Activated CD4-positive, CD25-positive, alpha-beta regulatory T cell treated with anti-CD3 and anti-CD28 coated beads, Interleukin-2, amount 50 U/mL, for 16 hours (primary cell): ENCODE measurements around the gene AKT1S1.

Experiments
- DNase-seq: peaks from one replicate; pipeline ENCODE4 v3.0.0-alpha.2; 2020; ENCODE audit warnings: low read depth, low spot score

Gene AKT1S1

DNA sequence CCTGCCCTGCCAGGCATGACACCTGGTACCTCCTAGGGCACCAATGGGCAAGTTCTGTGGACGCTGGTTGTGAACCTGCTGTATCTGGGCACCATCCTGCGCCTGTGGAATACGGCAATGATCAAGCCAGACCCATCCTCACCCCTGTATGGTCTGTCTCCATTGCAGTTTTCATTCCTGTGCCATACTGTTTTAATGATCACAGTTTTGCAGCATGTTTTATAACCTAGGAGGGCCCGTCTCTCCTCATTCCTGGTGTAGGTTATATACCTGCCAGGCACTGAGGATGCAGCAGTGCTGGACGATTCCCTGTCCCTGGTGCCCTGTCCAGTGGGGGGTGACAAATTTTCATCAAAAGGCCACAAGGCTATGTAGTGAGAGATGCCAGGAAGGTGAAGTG is 5.9 kb upstream of the AKT1S1 start:
- DNase-seq, result no peak

DNA sequence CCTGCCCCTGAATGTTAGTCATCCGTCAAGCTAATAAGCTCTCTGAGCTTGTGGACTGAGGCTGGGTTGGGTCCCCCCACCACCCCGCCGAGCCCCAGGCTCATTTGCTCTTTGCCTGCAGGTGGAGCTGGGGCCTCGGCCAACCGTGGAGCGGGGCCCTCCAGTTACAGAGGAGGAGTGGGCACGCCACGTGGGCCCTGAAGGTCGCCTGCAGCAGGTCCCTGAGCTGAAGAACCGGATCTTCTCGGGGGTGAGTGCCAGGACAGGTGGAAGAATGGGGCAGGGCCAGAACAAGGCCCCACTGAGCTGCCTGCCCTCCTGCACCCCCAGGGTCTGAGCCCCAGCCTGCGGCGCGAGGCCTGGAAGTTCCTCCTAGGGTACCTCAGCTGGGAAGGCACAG is 5.5 kb upstream of the AKT1S1 start:
- no peak for DNase-seq

DNA sequence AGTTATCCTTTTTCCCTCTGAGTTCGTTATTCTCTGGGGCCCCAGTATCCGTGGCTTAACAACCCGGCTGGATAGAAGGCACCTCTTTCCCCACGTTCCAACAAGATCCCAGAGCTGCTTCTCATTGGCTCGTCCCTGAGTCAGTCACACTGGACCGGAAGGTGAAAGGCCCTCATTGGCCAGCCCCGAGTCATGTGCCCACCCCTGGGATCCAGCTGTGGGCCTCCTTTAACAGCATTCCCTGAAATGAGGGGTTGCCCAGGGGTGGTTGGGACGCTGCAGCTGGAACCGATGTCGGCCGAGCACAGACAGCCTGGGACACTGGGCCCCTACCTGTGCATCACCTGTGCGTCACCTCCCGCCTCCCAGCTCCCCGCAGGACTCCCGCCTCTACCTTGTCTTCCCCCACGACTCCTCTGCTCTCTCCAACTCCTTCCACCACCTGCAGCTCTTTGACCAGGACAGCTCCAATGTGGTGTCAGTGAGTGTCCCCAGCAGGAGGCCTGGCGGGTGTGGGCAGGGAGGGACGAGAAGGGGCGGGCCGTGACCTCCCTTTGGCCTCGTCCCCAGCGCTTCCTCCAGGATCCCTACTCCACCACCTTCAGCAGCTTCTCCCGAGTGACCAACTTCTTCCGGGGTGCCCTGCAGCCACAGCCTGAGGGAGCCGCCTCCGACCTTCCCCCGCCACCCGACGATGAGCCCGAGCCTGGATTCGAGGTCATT is 4.7 kb upstream of the AKT1S1 start:
- DNase-seq, result no peak

DNA sequence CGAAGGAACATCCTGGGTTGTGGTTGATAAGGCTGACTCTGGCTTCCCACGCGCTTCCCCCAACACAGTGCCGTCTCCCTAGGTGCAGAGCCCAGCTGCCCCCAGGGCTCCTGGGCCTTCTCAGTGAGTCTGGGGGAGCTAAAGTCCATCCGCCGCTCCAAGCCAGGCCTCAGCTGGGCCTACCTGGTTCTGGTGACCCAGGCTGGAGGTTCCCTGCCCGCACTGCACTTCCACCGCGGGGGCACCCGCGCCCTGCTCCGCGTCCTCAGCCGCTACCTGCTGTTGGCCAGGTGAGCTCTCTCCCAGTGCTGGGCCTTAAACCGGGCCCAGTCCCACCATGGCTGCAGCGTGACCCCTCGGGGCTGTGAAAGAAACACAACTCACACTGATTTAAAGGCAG is 4.0 kb upstream of the AKT1S1 start:
- no peak for DNase-seq

DNA sequence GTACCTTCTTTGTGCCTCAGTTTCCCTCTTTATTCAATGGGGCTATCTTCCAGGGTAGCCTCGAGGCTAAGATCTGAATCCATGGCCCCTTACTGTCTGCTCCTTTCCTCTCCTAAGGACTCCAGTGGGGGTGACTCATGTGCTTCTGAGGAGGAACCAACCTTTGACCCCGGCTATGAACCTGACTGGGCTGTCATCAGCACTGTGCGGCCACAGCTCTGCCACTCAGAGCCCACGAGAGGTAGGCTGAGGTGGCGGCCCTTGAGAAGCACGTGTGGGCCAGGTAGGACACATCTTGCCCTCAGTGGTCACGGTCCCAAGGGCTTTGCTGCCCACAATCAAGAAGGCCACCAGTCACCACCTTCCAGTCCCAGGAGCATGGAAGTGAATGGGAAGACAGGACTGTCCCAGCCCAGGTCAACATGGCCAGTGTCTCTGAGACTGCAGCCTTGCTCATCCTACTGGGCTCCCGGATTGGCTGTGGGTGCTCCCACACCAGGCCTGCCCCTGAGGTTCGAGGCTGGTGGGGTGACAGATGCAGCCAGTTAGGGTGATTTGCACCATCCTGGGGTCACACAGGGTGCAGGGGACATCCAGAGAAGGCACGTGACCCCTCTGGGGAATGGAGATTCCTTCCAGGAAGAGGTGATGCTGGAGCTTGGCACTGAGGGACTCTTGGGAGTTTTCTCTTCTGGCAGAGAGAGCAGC is 3.2 kb upstream of the AKT1S1 start:
- DNase-seq, result no peak

DNA sequence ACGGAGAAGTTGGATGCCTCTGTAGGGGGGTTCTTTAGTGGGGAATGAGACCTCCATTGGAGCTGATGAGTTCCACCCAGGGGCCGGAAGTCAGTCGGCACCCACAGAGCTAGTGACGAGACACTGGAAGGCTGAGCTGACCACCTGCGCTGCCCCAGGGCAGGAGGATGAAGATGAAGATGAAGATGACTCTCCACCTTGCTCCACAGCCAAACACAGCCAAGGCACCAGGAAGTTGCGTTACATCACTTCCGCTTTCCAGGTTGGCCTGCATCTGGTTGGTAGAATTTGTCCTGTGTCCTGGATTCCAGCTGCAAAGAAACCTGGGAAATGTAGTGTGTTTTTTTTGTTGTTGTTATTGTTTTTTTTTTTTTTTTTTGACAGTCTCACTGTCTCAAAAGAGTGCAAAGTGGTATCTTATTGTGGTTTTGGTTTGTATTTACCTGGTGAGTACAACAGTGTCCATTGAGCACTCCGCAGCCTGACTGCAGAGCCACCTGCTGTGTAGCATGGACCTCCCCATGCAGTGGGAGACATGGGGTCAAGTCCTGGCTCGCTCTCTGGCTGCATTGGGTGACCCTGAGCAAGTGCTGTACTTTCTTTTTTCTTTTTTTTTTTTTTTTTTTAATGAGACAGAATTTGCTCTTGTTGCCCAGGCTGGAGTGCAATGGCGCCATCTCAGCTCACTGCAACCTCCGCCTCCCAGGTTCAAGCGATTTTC is 2.2 kb upstream of the AKT1S1 start:
- no peak for DNase-seq

DNA sequence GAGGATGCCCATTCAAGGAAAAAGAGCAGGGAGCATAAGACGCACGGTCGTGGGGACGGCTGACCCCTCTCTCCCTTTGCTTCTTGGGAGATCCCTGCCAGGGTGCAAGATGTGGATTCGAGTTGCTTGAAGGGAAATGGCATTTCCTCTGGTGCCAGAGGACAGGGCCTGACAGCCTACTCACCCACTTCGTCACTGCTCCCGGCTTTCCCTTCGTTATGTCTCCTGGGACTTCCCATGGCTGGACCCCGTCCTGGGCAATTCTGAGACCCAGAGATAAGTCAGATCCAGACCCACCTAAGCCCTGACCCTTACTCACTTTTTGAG is 1.6 kb upstream of the AKT1S1 start:
- no peak for DNase-seq

DNA sequence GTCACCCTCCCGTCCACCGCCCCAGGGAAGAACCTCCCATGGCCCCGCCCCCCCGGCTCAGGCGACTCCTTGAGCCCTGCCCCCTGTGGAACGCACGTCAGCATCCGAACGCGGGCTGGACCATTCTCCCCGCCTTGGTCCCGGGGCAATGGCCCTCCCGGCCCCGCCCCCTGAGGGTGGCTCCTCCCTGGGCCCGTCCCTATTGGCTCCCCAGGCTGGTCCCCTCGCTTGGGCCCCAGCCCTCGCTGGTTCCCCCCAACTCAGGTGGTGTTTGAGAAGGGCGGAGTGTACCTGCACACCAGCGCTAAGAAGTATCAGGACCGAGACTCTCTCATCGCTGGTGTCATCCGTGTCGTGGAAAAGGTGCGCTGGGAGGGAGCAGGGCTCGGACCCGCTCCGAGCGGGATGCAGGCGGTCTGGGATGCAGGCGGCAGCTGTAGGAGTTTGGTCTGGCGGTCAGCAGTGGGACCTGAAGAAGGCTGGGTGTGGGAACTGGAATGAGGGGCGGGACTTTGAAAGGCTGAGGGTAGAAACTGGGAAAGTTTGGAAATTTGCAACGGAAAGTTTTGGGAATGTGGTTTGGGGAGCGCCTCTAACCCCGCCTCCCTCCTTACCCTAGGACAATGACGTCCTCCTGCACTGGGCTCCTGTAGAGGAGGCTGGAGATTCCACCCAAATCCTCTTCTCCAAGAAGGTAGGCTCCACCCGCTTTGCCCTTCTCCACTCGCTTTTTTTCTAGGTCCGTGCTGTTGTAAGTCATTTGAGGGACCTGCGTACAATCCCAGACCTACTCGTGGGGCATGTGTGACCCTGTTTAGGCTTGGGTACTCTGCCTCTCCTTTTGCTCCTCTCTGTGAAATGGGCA is 956 bp upstream of the AKT1S1 start:
- peak; percentile 99 for DNase-seq

DNA sequence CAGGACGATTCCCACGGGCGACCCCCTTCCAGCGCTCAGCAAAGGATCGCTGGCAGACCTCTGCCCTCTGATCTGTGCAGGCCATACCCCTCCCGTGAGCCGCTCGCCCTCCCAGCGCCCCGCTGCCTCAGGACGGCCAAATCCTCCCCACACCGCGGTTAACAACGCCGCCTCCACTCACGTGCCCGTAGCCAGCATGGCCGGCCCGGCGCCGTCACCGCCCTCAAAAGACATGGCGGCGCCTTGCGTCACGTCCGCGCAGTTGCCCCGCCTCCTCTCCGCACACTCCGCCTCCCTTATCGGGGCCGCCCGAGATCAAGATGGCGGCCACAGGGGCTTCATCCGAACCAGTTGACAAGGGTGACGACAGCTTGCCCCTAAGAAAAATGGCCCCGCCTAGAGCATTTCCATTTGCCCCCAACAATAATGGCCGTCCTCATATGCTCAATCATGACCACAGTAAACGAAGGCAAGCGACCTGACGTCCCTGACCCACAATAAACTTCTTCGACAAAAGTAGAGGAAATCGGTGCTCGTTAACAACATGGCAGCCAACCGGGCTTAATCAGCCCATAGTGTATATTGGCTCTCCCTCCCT is 634 bp downstream of the AKT1S1 start:
- DNase-seq, result peak; percentile 95

DNA sequence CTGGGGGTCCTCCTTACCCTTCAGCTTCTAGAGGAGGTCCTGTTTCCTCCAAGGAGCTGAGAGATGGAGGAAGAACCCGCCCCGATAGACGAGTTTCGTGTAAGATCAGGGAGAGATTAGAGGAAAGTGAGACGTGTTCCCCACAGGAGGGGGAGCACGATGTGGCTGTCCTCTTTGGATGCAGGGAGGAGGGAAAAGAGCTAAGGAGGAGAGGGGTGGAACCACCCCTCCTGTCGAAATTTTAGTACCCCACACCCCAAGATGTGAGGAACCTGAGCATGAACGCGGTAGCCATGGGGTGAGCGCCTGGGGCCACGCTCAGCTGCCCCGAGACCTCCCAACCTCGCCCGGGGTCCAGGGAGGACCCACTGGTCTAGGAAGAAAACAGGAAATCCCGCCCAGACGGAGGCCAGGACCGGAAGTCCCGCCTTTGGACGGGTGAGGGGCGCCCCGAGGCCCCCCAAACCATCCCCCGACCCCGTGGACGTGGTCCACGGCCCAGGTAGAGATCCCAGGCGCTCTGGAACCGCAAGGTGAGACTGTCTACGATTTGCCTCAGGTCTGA is 1.2 kb downstream of the AKT1S1 start:
- no peak for DNase-seq

DNA sequence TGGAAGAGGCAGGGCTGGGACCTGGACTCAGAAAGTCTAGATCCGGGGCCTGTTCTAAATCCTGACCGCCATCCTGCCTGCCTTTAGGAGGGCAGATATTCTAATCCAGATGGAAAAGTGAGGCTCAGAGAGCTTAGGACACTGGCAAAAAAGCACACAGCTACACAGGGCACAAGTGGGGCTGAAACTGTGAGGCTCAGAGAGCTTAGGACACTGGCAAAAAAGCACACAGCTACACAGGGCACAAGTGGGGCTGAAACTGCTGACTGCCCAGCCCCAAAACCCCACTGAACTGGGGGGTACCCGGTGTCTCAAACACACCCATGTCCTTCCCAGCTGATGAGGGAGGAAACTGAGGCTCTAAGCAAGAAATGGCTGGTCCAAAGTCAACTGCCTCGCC is 2.0 kb downstream of the AKT1S1 start:
- no peak for DNase-seq

DNA sequence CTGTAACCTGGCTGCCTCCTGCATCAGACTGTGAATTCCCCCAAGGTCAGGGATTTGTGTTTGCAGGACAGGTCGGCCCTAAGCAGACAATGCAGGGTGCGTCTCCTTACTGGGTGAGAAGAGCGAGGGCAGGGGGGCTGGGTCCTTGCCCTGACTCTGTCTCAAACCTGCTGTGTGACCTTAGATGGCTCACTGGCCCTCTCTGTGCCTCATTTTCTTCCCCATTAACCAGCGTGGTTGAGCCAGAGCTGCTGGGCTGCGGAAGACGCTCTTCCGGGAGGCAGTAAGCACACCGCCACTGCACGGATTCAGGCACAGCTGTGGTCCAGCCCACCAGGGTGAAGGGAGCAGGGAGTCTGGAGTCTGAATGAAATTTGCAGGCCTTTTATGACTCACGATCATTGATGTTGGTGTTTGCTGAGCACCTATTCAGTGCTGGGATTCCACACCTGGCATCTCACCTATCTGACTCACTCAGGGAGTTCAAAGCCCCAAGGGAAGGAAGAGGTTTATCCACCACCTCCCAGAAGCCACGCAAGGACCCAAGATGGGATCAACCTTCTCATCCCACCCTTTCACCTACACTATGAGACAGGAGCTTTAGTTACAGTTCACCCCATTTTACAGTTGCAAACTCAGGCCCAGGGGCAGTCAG is 2.5 kb downstream of the AKT1S1 start:
- DNase-seq, result no peak

DNA sequence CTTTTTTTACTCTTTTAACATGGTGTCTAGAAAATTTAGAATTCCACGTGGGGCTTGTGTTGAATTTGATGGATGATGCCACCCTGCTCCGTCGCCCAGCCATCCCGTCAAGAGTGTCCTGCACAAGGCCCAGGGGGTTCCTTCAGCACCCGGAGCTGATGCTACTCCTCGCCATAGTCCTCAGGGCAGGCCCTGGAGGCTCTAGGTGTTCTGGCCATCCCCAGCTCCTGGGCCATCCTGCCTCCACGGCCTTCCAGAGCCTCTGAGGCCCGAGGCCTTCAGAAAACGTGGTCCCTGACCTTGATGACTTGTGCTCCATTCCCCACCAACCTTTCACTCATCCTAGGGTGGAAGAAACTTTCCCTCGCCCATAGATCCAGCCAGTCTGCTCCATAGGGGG is 3.3 kb downstream of the AKT1S1 start:
- no peak for DNase-seq

DNA sequence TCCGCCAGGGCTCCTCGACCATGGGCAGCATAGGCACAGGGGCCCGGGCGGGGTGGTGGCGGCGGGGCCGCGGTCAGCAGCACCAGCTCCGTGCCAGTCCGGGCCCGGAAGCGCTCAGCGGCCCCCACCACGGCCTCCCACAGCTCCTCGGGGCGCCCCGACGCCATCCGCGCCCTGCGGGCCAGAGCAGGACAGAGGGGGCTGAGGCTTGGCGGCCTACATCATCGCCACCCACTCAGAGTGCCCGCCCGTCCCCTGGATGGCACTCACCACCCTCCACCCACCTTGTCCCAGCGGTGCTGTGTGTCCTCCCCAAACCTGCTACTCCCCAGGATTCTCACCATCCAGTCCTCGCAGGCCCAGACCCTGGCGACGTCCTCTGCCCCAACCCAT is 4.0 kb downstream of the AKT1S1 start:
- no peak for DNase-seq

DNA sequence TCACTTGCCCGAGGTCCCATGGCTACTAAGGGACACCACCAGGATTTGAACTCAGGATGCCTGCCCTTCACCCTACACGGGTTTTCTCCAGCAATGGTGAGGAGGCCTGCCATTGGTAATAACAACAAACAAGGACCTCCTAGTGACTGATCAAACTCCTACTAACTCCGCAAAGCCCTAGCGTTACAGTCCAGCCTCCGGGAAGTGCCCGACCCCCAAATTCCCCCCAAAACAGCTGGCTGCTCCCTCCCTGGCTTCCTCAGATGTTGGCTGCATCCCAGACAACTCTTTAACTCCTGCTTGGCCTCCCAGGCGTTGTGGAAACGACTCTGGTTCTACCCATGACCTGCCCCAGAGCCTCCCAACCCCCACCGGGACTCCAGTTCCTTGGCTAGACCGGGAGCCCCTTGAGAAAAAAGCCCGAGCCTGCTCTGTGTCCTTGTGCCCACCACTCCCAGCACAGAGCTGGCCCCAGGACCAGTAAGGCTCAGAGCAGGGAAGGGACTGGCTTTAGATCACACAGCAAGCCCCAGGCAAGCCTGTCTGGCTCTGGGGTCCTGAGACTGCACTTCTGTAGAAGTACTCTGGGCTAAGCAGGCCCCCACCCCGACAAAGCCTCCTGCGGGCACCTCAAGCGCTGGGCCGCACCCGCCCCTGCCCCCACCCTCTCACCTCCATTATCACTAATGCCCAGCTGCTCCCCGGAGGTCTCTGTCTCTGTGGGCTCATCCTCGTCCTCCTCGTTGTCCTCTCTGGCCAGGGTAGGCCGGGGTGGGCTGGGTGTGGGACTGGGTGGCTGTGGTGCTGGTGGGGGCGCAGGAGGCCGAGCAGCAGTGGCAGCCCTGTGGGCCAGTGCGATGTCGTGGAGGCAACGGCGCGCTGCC is 4.7 kb downstream of the AKT1S1 start:
- no peak for DNase-seq

DNA sequence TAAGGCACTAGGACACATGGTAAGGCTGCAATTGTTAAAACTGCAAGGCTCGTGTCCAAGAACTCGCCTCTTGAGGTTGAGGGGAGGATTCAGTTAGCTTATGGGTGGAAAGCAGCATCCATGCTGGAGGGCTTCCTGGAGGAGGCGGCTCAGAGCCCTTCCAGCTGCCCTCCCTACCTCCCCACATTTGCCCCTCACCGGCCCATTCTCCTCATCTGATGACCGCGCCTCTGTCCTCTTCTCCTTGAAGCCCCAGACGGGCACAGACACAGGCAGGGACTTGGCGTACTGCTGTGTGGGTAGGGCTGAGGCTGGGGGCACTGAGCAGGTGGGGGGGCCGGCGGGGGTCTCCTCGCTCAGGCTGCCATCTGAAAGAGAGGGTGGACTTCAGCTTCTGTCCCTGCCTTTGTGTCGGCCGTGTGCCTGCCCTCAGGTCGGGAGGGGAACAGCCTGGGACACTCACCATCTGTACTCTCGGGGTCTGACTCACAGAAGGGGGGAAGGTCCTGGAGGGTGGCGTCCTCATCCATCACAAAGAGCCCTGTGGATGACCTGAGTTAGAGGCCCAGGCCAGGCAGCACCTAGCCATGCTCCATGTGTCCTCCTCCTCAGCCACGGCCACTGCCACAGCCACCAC is 5.7 kb downstream of the AKT1S1 start:
- DNase-seq, result no peak

DNA sequence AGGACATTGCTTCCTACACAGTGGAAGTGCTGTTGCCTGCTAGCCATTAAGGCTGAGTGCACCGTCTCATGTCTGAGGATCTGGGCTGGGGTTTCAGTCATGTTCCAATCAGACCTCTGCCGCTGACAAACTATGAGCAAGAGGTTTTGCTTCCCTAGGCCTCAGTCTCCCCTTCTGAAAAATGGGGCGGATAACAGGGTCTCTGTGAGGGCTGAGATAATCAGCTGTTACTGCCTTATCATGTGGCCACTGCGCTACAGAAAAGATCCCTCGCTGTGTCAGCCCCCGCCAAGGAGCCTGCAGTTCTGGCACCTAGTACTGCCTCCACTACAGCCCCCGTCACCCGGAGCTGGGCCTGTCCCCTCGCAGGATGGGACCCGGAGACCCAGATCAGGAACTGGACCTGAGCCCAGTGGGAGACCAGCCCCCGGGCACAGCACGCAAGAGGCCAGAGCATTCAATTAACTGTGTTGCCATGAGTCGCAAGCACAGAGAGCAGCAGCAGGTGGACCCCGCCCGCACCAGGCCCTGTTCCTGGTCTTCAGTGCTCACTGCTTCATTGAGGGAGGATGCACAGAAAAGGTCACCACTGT is 6.8 kb downstream of the AKT1S1 start:
- no peak for DNase-seq

DNA sequence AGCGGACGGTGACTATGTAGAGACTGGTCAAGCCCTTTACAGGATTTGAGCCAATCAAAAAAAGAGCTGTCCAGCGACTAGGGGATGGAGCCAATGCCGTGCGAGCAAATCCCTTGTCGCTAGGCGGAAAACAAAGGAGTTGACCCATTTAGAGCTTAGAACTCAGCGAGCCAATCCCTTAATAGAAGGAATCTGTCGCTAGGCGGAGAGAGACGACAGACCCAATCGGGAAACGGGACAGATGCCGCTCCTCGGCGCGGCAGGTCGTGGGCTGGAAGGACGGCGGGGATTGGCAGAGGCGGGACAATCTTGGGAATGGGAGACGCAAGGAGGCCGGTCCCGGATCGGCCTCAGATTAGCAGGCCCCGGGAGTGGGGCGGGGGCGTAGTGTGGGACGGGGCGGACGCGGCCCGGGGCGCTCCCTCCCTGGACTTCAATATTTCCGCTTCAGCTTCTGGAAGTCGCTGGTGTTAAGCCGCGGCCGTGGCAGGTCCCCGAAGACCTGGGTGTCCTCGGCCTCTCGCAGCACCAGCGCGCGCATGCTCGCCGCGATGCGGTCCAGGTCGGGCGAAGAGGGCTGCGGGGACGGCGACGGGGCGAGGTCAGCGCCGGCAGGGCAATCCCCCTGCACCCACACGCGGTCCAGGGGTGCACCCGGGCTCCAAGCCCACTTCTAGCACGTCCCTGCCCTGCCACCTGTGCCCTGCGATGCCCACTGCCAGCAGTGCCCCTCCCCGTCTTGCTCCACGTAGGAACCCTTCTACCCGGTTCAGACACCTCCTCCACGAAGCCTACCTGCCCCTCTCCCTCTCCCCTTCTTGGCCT is 7.5 kb downstream of the AKT1S1 start:
- DNase-seq, result peak; percentile 85
